HL-60/S4 (cell line): ENCODE data around the gene FAM156A.
"Not testable (repeated sequence)": the region's sequence is repeated elsewhere in the genome, so short reads cannot be mapped to it uniquely, and the experiment has no call there.

Experiments
- in situ Hi-C: fragments of 300-500 bp; cut with MboI; formaldehyde crosslinking; loops from 2 replicates; pipeline ENCODE4 v1.14.3; 2022; ENCODE audit warnings: low sequenced_read_pairs

Gene FAM156A

DNA sequence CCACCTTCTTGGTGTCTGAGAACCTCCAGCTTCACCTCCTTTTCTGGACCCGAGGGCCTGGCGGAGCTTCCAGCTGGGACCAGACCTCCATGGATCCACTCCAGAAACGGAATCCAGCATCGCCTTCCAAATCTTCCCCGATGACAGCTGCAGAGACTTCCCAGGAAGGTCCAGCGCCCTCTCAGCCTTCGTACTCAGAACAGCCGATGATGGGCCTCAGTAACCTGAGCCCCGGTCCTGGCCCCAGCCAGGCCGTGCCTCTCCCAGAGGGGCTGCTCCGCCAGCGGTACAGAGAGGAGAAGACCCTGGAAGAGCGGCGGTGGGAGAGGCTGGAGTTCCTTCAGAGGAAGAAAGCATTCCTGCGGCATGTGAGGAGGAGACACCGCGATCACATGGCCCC is 51.2 kb downstream of the FAM156A start:
- in situ Hi-C loops: not testable (repeated sequence)

DNA sequence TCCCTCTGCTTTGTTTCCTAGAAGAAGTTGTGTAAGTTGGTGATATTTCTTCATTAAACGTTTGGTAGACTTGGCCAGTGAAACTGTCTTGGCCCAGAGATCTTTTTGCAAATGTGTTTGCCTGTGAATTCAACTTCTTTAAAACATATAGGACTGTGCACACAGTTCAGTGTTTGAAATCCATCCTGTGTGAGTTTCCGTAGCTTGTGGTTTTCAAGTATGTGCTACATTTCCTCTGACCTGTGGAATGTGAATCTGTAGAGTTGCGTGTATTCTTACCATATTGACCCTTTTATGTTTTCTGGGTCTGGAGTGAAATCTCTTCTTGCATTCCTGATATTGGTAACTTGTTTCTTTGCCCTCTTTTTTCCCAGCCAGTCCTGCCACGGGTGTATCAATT is 52.2 kb downstream of the FAM156A start:
- in situ Hi-C loops: not testable (repeated sequence)

DNA sequence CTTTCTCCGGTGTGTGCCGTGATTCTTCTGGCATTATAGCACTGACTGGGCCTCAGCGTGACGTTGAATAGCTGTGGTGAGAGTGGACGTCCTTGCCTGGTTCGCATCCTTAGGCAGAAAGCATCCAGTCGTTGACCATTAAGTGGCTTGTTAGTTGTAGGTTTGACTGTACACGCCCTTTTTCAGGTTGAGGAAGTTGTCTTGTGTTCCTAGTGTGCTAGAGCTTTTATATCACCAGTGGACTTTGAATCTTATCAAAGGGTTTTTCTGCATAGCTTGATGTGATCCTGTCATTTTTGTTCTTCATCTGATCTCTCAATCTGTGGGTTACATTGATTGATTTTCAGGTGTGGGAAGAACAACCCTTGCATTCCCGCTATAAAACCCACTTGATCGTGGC is 52.8 kb downstream of the FAM156A start:
- in situ Hi-C loops: not testable (repeated sequence)
